Measurements from ENCODE around the gene HRH3.

The HRH3 gene

DNA sequence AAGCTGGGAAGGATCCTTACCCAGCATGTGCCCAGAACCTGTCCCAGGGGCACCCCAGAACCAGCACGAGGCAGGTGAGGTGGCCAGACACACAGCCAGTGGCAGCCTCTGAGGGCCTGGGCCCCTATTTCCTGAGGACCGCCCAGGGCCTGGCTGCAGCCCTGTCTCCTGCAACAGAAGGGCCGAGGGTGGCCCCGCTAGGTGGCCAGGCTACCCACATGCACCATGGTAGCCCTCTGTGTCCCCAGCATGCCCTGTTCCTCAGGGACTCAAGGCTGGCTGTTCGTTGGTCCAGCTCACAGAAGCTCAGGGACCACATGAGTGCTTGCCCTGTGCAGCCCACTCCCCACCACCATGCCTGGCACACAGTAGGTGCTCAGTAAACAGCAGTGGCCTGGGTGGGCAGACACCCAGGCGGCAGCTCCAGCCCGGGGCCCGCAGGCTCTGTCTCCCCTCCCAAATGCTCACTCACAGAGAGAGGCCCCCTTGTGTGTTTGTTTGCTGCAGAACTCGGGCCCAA is 8.2 kb downstream of the HRH3 start:
- Histone ChIP-seq H3K4me1 (ENCODE audit: control insufficient read depth in 1 of 2, insufficient read depth in 1 of 2, low read depth in 1 of 2, low read length in 1 of 2) (no peaks in the 10 kb centered on the region), H3K9me3 (no peaks in the 10 kb centered on the region), H3K36me3 (peaks cover 10% of the 10 kb centered on the region), H3K27ac (no peak overlapping the region), H3K27me3 (peaks cover 66% of the 10 kb centered on the region), H3K4me3 (ENCODE audit: low read depth in 1 of 2, low read length in 1 of 2) (no peak overlapping the region)
- TF ChIP-seq, protein P1, sequence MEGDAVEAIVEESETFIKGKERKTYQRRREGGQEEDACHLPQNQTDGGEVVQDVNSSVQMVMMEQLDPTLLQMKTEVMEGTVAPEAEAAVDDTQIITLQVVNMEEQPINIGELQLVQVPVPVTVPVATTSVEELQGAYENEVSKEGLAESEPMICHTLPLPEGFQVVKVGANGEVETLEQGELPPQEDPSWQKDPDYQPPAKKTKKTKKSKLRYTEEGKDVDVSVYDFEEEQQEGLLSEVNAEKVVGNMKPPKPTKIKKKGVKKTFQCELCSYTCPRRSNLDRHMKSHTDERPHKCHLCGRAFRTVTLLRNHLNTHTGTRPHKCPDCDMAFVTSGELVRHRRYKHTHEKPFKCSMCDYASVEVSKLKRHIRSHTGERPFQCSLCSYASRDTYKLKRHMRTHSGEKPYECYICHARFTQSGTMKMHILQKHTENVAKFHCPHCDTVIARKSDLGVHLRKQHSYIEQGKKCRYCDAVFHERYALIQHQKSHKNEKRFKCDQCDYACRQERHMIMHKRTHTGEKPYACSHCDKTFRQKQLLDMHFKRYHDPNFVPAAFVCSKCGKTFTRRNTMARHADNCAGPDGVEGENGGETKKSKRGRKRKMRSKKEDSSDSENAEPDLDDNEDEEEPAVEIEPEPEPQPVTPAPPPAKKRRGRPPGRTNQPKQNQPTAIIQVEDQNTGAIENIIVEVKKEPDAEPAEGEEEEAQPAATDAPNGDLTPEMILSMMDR (IDR thresholded peaks at IDR 0.05) = no peak

DNA sequence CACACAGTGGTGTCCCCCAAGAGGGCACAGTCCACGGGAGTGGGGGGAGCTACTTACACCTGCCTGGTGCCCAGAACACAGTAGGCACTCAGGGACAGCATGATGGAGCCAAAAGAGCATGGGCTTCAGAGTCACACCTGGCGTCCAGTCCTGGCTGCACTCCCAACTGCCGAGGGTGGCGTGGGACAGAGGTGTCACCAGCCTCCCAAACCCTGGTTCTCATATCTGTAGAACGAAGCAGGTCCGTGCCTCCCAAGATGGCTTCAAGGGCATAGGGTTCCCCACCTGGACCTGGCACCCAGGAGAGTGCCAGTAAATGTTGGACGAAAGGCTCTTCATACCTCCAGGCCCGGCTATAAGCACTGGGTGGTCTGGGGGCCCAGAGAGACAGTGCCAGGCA is 8.9 kb downstream of the HRH3 start:
- H3K27me3 ChIP-seq = peaks cover 59% of the 10 kb centered on the region
- TF ChIP-seq, protein P1 (IDR thresholded peaks at IDR 0.05) = no peak
- H3K4me3 ChIP-seq (ENCODE audit: low read depth in 1 of 2, low read length in 1 of 2) = no peak overlapping the region
- H3K36me3 ChIP-seq = peaks cover 14% of the 10 kb centered on the region
- no peaks in the 10 kb centered on the region for H3K4me1 ChIP-seq (ENCODE audit: control insufficient read depth in 1 of 2, insufficient read depth in 1 of 2, low read depth in 1 of 2, low read length in 1 of 2)
- H3K9me3 ChIP-seq = no peaks in the 10 kb centered on the region
- H3K27ac ChIP-seq = no peak overlapping the region

DNA sequence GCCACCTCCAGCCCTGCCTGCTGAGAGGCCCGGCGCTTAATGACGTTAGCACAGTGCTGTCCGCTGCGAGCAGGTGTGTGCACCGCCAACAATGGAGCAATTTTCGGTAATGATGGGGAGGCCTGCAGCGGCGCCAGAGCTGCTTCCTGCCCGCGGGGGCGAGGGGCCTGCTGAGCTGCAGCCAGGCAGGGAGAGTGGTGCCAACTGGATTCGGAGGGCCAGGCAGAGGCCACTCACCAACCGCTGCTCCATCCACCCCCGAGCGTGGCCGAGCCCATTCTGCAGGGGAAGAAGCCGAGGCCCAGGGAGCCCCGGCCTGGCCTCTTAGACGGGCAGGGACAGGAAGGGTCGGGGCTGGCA is 9.6 kb downstream of the HRH3 start:
- Histone ChIP-seq H3K9me3 (no peaks in the 10 kb centered on the region), H3K4me3 (ENCODE audit: low read depth in 1 of 2, low read length in 1 of 2) (no peak overlapping the region), H3K27me3 (peaks cover 52% of the 10 kb centered on the region), H3K27ac (no peak overlapping the region), H3K36me3 (peaks cover 21% of the 10 kb centered on the region), H3K4me1 (ENCODE audit: control insufficient read depth in 1 of 2, insufficient read depth in 1 of 2, low read depth in 1 of 2, low read length in 1 of 2) (no peaks in the 10 kb centered on the region)
- TF ChIP-seq, protein P1 (IDR thresholded peaks at IDR 0.05) = no peak

DNA sequence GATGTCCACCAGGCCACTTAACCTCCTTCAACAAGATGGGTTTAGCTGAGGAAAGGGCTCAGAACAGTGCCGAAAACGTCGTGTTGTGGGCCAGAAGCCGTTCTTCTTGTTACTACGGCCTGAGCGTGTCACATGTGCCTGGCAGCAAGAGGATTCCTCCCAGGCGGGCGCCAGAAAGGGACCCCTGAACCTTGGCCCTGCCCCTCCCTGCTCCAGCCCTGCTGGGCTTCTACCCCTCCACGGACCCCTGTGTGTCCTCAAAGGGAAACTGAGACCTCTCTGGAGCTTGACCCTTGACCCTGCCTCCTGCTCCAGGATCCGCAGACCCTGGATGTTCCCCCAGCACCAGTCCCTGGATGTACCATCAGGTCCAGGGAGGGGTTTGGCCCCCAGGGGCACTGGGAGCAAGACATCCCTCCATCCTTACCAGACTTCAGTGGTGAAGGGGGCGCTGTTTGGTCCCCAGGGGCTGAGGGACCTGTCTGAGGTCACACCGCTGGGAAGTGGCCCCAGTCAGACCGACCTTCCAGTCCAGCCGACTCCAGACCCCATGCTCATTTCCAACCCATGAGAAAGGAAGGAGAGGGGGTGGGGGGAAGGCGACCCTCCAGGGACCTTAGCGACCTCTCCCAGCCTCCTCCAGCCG is 10.1 kb downstream of the HRH3 start:
- no peak overlapping the region for H3K27ac ChIP-seq
- H3K36me3 ChIP-seq = peaks cover 23% of the 10 kb centered on the region
- H3K4me1 ChIP-seq (ENCODE audit: control insufficient read depth in 1 of 2, insufficient read depth in 1 of 2, low read depth in 1 of 2, low read length in 1 of 2) = no peaks in the 10 kb centered on the region
- TF ChIP-seq, protein P1 (IDR thresholded peaks at IDR 0.05) = no peak
- no peaks in the 10 kb centered on the region for H3K9me3 ChIP-seq
- peaks cover 47% of the 10 kb centered on the region for H3K27me3 ChIP-seq
- no peak overlapping the region for H3K4me3 ChIP-seq (ENCODE audit: low read depth in 1 of 2, low read length in 1 of 2)

DNA sequence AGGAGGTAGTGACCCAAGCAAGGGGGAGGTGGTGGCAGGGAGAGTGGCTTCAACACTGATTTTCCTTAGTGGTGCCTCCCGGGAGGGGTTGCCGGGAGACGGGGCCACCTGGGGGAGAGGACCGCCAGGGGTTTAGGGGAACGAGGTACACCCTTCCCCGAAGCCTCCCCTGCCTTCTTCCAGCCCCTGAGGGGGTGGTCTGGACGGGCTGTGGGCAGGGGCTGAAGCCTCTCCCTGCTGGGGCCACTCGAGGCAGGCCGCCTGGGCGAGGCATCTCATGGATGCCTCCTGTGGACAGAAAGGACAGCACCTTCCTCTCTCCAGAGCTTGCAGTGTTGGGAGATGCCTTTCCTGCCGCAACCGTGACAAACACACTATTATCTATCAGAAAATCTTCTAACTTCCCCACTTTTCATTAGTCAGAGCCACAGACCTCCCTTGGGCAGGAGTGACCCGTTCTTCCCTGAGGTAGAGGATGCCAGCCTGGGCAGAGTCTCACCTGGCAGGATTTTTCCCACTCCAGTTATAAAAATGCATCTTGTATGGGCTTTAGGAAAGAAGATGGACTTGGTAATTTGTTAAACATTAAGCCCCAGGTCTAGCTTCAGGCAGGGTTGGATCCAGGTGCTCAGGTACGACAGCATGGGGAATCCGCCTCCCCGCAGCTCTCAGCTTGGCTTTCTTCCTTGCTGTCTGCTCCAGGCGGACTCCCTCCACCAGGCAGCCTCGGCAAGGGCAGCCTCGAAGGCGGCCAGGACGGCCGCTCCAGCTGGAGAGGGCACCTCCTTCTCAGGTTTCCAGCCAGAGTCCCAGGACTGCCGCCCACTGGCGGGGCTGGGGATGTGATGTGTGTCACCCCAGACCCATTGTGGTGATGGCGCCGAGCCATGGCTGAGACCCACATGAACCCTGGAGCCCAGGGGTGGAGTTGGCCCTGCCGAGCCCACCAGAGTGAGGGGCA is 11.0 kb downstream of the HRH3 start:
- Histone ChIP-seq H3K4me1 (ENCODE audit: control insufficient read depth in 1 of 2, insufficient read depth in 1 of 2, low read depth in 1 of 2, low read length in 1 of 2) (no peaks in the 10 kb centered on the region), H3K36me3 (peaks cover 29% of the 10 kb centered on the region), H3K27me3 (peaks cover 38% of the 10 kb centered on the region), H3K9me3 (no peaks in the 10 kb centered on the region), H3K27ac (no peak overlapping the region), H3K4me3 (ENCODE audit: low read depth in 1 of 2, low read length in 1 of 2) (no peak overlapping the region)
- TF ChIP-seq, protein P1 (IDR thresholded peaks at IDR 0.05) = no peak
